ENCODE measurements around the gene GREM1. TPM values are rescaled to one million over a fixed set of nuclear protein-coding genes. Genes with fewer than 3 reads are reported as not detected.

GREM1 gene
- total and polyA plus RNA-seq, 12 donors, result 0.08 to 1.0 (median 0.69) TPM; not detected in 1

GRCh38 chr15:32787949-32788348 is 70.1 kb downstream of the GREM1 start:
- WGBS, 4 donors, result 67 to 79% (median 74%) methylated on average over 5 of the region's 5 CpGs
- DNase-seq, result no peak

DNA sequence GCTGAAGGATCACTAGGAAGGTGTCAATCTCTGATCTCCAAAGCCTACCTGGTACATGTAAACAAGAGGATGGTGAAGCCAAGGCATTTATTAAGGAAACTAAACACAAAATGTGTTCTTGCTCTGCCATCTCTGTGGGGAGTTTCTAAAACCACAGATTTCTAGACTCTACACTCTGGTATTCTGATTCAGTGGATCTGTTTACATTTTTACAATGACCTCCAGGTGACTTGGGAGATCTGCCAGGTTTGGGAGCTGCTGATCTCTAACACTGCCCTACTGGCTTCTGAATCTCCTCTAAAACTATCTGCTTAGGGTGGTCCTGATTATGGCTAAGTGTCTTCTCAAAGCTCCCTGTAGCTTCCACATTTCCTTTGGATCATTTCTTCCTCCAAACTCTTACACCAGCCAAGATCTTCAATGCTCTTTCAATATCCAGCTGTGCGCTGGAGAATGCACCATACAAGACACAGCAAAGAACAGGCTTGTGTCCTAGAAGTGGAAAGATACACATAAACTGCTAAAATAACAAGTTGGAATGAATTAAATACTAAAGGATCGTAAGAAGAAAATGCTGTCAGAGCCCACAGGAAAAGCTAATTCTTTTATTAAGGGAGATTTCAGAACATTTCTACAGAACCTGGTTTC is 72.7 kb downstream of the GREM1 start:
- DNase-seq, result no peak
- Histone ChIP-seq H3K4me3 (no peak overlapping the region), H3K36me3 (replicated peaks in 1 of 2) (no peaks in the 10 kb centered on the region), H3K27me3 (no peaks in the 10 kb centered on the region), H3K27ac (no peak overlapping the region), H3K4me1 (replicated peaks in 1 of 2) (no peaks in the 10 kb centered on the region), H3K9me3 (replicated peaks in 1 of 3) (no peaks in the 10 kb centered on the region)
- WGBS, 4 donors, result 79 to 93% (median 89%) methylated on average over 2 of the region's 2 CpGs
- no peak for TF ChIP-seq POLR2A (IDR thresholded peaks at IDR 0.05)
- intact Hi-C loops (cut with DNase I), result no loop called here

More at GRCh38 chr15:32787949-32788348, 70.1 kb downstream of the GREM1 start:
- intact Hi-C loops (cut with DNase I), result no loop called here
- no peaks in the 10 kb centered on the region for H3K4me1 ChIP-seq (replicated peaks in 1 of 2)
- no peaks in the 10 kb centered on the region for H3K9me3 ChIP-seq (replicated peaks in 1 of 3)
- no peak overlapping the region for H3K4me3 ChIP-seq
- no peaks in the 10 kb centered on the region for H3K27me3 ChIP-seq
- no peak overlapping the region for H3K27ac ChIP-seq
- no peaks in the 10 kb centered on the region for H3K36me3 ChIP-seq (replicated peaks in 1 of 2)
- TF ChIP-seq POLR2A (IDR thresholded peaks at IDR 0.05), result no peak

- no peak for TF ChIP-seq CTCF (IDR thresholded peaks at IDR 0.05)
- TF ChIP-seq POLR2A (IDR thresholded peaks at IDR 0.05), result no peak
- Histone ChIP-seq H3K27ac (no peak overlapping the region), H3K4me3 (no peak overlapping the region), H3K9me3 (replicated peaks in 1 of 3) (no peaks in the 10 kb centered on the region), H3K36me3 (replicated peaks in 1 of 2) (no peaks in the 10 kb centered on the region), H3K27me3 (no peaks in the 10 kb centered on the region), H3K4me1 (replicated peaks in 1 of 2) (no peaks in the 10 kb centered on the region)
- intact Hi-C loops (cut with DNase I), result no loop called here
- no peak for DNase-seq
- 26 to 70% (median 45%) methylated on average over 2 of the region's 2 CpGs for WGBS, 4 donors
These were observed 74.6 kb downstream of the GREM1 start for GRCh38 chr15:32792436-32792835.

Other genes starting within 250 kb of the GREM1 start
- gene GOLGA8N, start 124.5 kb upstream of the GREM1 start, total RNA-seq, result 10 to 100 TPM in 1 of 9 donors, 1 to 10 TPM in 8; 3.0 to 10.3 (median 6.9) TPM
- 10 to 100 TPM in 1 of 3 donors, 1 to 10 TPM in 2; 5.0 to 15.0 (median 9.3) TPM for gene GOLGA8N, start 124.5 kb upstream of the GREM1 start, polyA plus RNA-seq
- 10 to 100 TPM in 1 of 9 donors, 1 to 10 TPM in 7, under 1 TPM in 1; 0.36 to 13.3 (median 2.9) TPM for gene ARHGAP11A, start 102.5 kb upstream of the GREM1 start, total RNA-seq
- gene ARHGAP11A, start 102.5 kb upstream of the GREM1 start, polyA plus RNA-seq, result 1 to 10 TPM in 2 of 3 donors, under 1 TPM in 1; 0.57 to 4.5 (median 3.5) TPM
- 10 to 100 TPM in 4 of 9 donors, 1 to 10 TPM in 1, under 1 TPM in 2, not detected in 2; 0.52 to 43.1 (median 26.2) TPM for gene SCG5, start 76.3 kb upstream of the GREM1 start, total RNA-seq
- 100 to 1,000 TPM in 1 of 3 donors, 10 to 100 TPM in 2; 32.4 to 102 (median 81.2) TPM for gene SCG5, start 76.3 kb upstream of the GREM1 start, polyA plus RNA-seq

Data from adrenal gland (tissue), 12 donors.